ENCODE results near the gene SPRR2E. TPM values are rescaled to one million over a fixed set of nuclear protein-coding genes. Genes with fewer than 3 reads are reported as not detected.

The SPRR2E gene
- total RNA-seq, 1 donor from 2014 or later: not detected

DNA sequence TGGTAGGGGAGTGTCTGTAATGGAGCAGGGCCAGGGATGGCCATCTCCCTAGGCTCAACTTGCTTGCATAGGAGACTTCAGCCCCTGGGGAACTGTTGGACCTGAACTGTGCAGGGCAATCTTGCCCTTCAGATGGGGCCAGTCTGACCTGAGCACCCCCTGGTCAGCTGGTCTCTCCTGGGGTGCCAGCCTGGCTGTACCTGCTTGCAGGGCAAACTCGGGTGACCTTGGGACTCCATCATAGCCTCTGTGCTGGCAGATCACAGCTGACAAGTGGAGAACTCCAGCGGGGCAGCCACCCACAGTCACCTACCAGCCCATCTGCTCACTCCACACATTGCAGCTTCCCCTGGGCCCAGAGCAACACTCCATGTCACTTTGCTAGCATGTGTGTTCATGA is 45.1 kb downstream of the SPRR2E start:
- DNase-seq (ENCODE audit: low spot score): no peak
- Mint-ChIP-seq H3K27me3 (ENCODE audit: unreplicated experiment) (peaks cover 2% of the 10 kb centered on the region), H3K4me3 (ENCODE audit: unreplicated experiment) (no peak overlapping the region), H3K4me1 (ENCODE audit: unreplicated experiment) (no peaks in the 10 kb centered on the region), H3K36me3 (ENCODE audit: low read depth, unreplicated experiment) (no peaks in the 10 kb centered on the region), H3K27ac (ENCODE audit: unreplicated experiment) (no peak overlapping the region), H3K9me3 (ENCODE audit: unreplicated experiment) (no peaks in the 10 kb centered on the region)
- TF ChIP-seq, protein P1, sequence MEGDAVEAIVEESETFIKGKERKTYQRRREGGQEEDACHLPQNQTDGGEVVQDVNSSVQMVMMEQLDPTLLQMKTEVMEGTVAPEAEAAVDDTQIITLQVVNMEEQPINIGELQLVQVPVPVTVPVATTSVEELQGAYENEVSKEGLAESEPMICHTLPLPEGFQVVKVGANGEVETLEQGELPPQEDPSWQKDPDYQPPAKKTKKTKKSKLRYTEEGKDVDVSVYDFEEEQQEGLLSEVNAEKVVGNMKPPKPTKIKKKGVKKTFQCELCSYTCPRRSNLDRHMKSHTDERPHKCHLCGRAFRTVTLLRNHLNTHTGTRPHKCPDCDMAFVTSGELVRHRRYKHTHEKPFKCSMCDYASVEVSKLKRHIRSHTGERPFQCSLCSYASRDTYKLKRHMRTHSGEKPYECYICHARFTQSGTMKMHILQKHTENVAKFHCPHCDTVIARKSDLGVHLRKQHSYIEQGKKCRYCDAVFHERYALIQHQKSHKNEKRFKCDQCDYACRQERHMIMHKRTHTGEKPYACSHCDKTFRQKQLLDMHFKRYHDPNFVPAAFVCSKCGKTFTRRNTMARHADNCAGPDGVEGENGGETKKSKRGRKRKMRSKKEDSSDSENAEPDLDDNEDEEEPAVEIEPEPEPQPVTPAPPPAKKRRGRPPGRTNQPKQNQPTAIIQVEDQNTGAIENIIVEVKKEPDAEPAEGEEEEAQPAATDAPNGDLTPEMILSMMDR (IDR thresholded peaks at IDR 0.05; ENCODE audit: unreplicated experiment): no peak

Other genes with a start within 250 kb of the SPRR2E start
- gene LCE7A, start 234.5 kb downstream of the SPRR2E start, total RNA-seq (ENCODE audit: unreplicated experiment): not detected
- gene SMCP, start 216.2 kb downstream of the SPRR2E start, total RNA-seq (ENCODE audit: unreplicated experiment): not detected
- not detected for gene IVL, start 186.0 kb downstream of the SPRR2E start, total RNA-seq (ENCODE audit: unreplicated experiment)
- gene SPRR5, start 147.3 kb downstream of the SPRR2E start, total RNA-seq (ENCODE audit: unreplicated experiment): not detected
- gene SPRR4, start 123.9 kb downstream of the SPRR2E start, total RNA-seq (ENCODE audit: unreplicated experiment): not detected
- not detected for gene SPRR1A, start 110.4 kb downstream of the SPRR2E start, total RNA-seq (ENCODE audit: unreplicated experiment)
- not detected for gene SPRR3, start 92.8 kb downstream of the SPRR2E start, total RNA-seq (ENCODE audit: unreplicated experiment)
- gene SPRR1B, start 63.3 kb downstream of the SPRR2E start, total RNA-seq (ENCODE audit: unreplicated experiment): not detected
- not detected for gene SPRR2D, start 53.4 kb downstream of the SPRR2E start, total RNA-seq (ENCODE audit: unreplicated experiment)
- gene SPRR2A, start 37.0 kb downstream of the SPRR2E start, total RNA-seq (ENCODE audit: unreplicated experiment): not detected
- not detected for gene SPRR2B, start 22.9 kb downstream of the SPRR2E start, total RNA-seq (ENCODE audit: unreplicated experiment)
- gene SPRR2F, start 19.0 kb upstream of the SPRR2E start, total RNA-seq (ENCODE audit: unreplicated experiment): not detected
- not detected for gene SPRR2G, start 56.4 kb upstream of the SPRR2E start, total RNA-seq (ENCODE audit: unreplicated experiment)
- not detected for gene LELP1, start 108.9 kb upstream of the SPRR2E start, total RNA-seq (ENCODE audit: unreplicated experiment)
- gene PRR9, start 123.1 kb upstream of the SPRR2E start, total RNA-seq (ENCODE audit: unreplicated experiment): not detected
- not detected for gene LORICRIN, start 165.2 kb upstream of the SPRR2E start, total RNA-seq (ENCODE audit: unreplicated experiment)
- gene PGLYRP3, start 218.4 kb upstream of the SPRR2E start, total RNA-seq (ENCODE audit: unreplicated experiment): 1.1 TPM

Data from endothelial cell (in vitro differentiated cells).